GM12878 (cell line): ENCODE results near the gene S100A14. TPM values are rescaled to one million over a fixed set of nuclear protein-coding genes. Genes with fewer than 3 reads are reported as not detected.
A peak's percentile ranks its signal among the peaks of the same experiment; 100 is the strongest.

Experiments
- ATF7 ChIP-seq: fragments of 450-650 bp; IDR thresholded peaks from 2 replicates; pipeline ENCODE4 v1.6.1; 2016; ENCODE audit warnings: low read depth, mild to moderate bottlenecking
- BHLHE40 ChIP-seq, 2 experiments: fragments of 450-650 bp in 1 of 2; IDR thresholded peaks; 2 replicates each; pipeline ENCODE4 v1.6.1; 2011 to 2017; ENCODE audit warnings: low read depth in 2 of 2, borderline replicate concordance in 1 of 2, improper control_type of control experiment in 1 of 2, low read length in 1 of 2, mild to moderate bottlenecking in 1 of 2
- CREM ChIP-seq: IDR thresholded peaks from 2 replicates; pipeline ENCODE4 v1.6.1; 2014; ENCODE audit warnings: antibody characterized with exemption, low read depth
- ESRRA ChIP-seq: IDR thresholded peaks from 2 replicates; pipeline ENCODE4 v1.6.1; 2012; ENCODE audit warnings: mild to moderate bottlenecking, low read length, improper control_type of control experiment
- FOS ChIP-seq: IDR thresholded peaks from 3 replicates; pipeline ENCODE4 v1.6.1; 2011; ENCODE audit warnings: borderline replicate concordance; ENCODE audit not compliant: insufficient read length; ENCODE audit errors: extremely low read depth
- MTA2 ChIP-seq: fragments of 450-650 bp; IDR thresholded peaks from 2 replicates; pipeline ENCODE4 v1.6.1; 2016; ENCODE audit warnings: low read depth, mild to moderate bottlenecking, moderate library complexity
- NFIC ChIP-seq: IDR thresholded peaks from 2 replicates; pipeline ENCODE4 v1.6.1; 2012; ENCODE audit warnings: low read depth, mild to moderate bottlenecking, inconsistent platforms, low read length, moderate library complexity
- NFYB ChIP-seq: IDR thresholded peaks from 2 replicates; pipeline ENCODE4 v1.6.1; 2011; ENCODE audit warnings: low read depth, mild to moderate bottlenecking, low read length, improper control_type of control experiment, moderate library complexity; ENCODE audit not compliant: insufficient read depth
- RB1 ChIP-seq: fragments of 450-650 bp; formaldehyde crosslinking; IDR thresholded peaks from 2 replicates; pipeline ENCODE4 v1.6.1; 2017; ENCODE audit warnings: mild to moderate bottlenecking, borderline replicate concordance
- RBBP5 ChIP-seq: fragments of 200-600 bp; sonication (generic); conservative IDR thresholded peaks from 2 replicates; pipeline ENCODE4 v1.6.1; 2016
- RCOR1 ChIP-seq: conservative IDR thresholded peaks from 2 replicates; pipeline ENCODE4 v1.6.1; 2012; ENCODE audit warnings: low read depth, low read length, improper control_type of control experiment
- SMARCA5 ChIP-seq: fragments of 450-650 bp; IDR thresholded peaks from 2 replicates; pipeline ENCODE4 v1.6.1; 2017; ENCODE audit warnings: mild to moderate bottlenecking
- TARDBP ChIP-seq: IDR thresholded peaks from 2 replicates; pipeline ENCODE4 v1.6.1; 2016; ENCODE audit warnings: borderline replicate concordance
- polyA plus RNA-seq, 11 experiments: library from polyadenylated mRNA; depleted of rRNA in 4 of 11; unstranded in 6 of 11; stranded (reverse) in 5 of 11; fragments of >200 nt; fragmentation: Nextera tagmentation in 4 of 11; fragmentation: Illumina TruSeq in 1 of 11; extraction: Ambion mirVana in 4 of 11; extraction: Trizol in 1 of 11; gene quantifications; 1 replicate in 1 of 11; 2 replicates in 10 of 11; pipeline versions ENCODE4 v1.2.1 to v1.2.3, GENCODE V29; 2011 to 2016; ENCODE audit warnings: inconsistent platforms in 2 of 11, missing spikeins in 2 of 11, low read depth in 1 of 11
- total RNA-seq, 4 experiments: library from RNA; depleted of rRNA in 3 of 4; stranded (reverse); fragments of >200 nt in 3 of 4; fragmentation: Illumina TruSeq in 1 of 4; extraction: Trizol in 1 of 4; gene quantifications; 2 replicates each; pipeline versions ENCODE4 v1.2.1 to v1.2.3, GENCODE V29; 2013 to 2021
- TF ChIP-seq, protein P1 (sequence below): fragments of 450-650 bp; IDR thresholded peaks from 2 replicates; pipeline ENCODE4 v1.6.1; 2016; ENCODE audit warnings: mild to moderate bottlenecking
- TF ChIP-seq, protein P2 (sequence below): IDR thresholded peaks from 2 replicates; pipeline ENCODE4 v1.6.1; 2011; ENCODE audit warnings: mild to moderate bottlenecking, low read depth, low read length, moderate library complexity; ENCODE audit not compliant: insufficient replicate concordance
- TF ChIP-seq, protein P3 (sequence below): fragments of 450-650 bp; conservative IDR thresholded peaks from 2 replicates; pipeline ENCODE4 v1.6.1; 2017; ENCODE audit warnings: mild to moderate bottlenecking, moderate library complexity
- TF ChIP-seq, protein P4 (sequence below): fragments of 150-350 bp; IDR thresholded peaks from 2 replicates; pipeline ENCODE4 v1.6.1; 2016; ENCODE audit warnings: low read depth, low read length
- TF ChIP-seq, protein P5 (sequence below): IDR thresholded peaks from 2 replicates; pipeline ENCODE4 v1.6.1; 2012; ENCODE audit warnings: mild to moderate bottlenecking, low read depth, low read length

The S100A14 gene
- total and polyA plus RNA-seq, 10 of the 15 experiments (the other 5 are each of a cell fraction or from before 2014, with no cell fraction given), result 0.20 to 0.77 (median 0.45) TPM; not detected in 4

DNA sequence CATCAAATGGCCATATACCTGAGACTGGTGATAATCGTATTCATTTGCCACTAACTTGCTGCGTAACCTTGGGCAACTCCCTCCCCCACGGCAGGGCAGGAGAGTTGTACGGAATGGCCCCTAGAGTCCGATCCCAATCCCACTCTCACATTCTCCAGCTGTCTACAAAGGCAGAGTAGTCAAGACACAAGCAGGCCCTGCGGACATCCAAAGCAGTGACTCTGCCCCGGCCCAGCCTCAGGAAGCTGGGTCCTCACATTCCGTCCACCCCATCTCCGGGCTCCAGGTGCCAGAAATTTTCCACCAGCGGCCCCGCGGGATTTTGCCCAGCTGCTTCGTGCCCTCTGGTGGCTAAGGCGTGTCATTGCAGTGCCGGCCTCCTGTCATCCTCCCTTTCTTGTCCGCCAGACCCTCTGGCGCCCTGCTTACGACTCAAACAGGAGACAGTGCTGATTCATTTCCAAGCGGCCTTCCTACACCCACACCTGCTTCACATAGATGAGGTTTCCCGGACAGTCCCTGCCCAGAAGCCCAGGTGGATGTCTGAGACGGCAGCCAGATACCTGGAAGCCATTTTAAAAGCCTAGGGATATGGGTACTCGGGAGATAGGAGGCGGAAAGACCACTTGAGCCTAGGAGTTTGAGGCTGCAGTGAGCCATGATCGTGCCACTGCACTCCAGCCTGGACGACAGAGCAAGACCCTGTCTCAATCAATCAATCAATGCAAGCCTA lies 47.6 kb downstream of the S100A14 start (continued):
- TF ChIP-seq, protein P1, sequence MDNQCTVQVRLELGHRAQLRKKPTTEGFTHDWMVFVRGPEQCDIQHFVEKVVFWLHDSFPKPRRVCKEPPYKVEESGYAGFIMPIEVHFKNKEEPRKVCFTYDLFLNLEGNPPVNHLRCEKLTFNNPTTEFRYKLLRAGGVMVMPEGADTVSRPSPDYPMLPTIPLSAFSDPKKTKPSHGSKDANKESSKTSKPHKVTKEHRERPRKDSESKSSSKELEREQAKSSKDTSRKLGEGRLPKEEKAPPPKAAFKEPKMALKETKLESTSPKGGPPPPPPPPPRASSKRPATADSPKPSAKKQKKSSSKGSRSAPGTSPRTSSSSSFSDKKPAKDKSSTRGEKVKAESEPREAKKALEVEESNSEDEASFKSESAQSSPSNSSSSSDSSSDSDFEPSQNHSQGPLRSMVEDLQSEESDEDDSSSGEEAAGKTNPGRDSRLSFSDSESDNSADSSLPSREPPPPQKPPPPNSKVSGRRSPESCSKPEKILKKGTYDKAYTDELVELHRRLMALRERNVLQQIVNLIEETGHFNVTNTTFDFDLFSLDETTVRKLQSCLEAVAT, result no peak
- no peak for TF ChIP-seq RBBP5
- TF ChIP-seq NFYB, result no peak
- no peak for TF ChIP-seq RCOR1
- no peak for TF ChIP-seq MTA2
- 0 out of 4 replicates have a peak, but pooled peaks of 1 of the 2 experiments have one; percentile 17 for TF ChIP-seq BHLHE40 (IDR thresholded peaks at IDR 0.05; ENCODE audit: borderline replicate concordance in 1 of 2, low read depth in 2 of 2, low read length in 1 of 2)
- peak; percentile 51; the same call in 1 of the 2 replicates for TF ChIP-seq CREM
- peak; percentile 51; the same call in 1 of the 2 replicates for TF ChIP-seq RB1
- TF ChIP-seq TARDBP, result no peak
- TF ChIP-seq, protein P2, sequence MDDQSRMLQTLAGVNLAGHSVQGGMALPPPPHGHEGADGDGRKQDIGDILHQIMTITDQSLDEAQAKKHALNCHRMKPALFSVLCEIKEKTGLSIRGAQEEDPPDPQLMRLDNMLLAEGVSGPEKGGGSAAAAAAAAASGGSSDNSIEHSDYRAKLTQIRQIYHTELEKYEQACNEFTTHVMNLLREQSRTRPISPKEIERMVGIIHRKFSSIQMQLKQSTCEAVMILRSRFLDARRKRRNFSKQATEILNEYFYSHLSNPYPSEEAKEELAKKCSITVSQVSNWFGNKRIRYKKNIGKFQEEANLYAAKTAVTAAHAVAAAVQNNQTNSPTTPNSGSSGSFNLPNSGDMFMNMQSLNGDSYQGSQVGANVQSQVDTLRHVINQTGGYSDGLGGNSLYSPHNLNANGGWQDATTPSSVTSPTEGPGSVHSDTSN, result no peak
- TF ChIP-seq, protein P3, sequence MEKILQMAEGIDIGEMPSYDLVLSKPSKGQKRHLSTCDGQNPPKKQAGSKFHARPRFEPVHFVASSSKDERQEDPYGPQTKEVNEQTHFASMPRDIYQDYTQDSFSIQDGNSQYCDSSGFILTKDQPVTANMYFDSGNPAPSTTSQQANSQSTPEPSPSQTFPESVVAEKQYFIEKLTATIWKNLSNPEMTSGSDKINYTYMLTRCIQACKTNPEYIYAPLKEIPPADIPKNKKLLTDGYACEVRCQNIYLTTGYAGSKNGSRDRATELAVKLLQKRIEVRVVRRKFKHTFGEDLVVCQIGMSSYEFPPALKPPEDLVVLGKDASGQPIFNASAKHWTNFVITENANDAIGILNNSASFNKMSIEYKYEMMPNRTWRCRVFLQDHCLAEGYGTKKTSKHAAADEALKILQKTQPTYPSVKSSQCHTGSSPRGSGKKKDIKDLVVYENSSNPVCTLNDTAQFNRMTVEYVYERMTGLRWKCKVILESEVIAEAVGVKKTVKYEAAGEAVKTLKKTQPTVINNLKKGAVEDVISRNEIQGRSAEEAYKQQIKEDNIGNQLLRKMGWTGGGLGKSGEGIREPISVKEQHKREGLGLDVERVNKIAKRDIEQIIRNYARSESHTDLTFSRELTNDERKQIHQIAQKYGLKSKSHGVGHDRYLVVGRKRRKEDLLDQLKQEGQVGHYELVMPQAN, result 0 out of 2 replicates have a peak, but pooled peaks have one; percentile 19
- TF ChIP-seq, protein P4, sequence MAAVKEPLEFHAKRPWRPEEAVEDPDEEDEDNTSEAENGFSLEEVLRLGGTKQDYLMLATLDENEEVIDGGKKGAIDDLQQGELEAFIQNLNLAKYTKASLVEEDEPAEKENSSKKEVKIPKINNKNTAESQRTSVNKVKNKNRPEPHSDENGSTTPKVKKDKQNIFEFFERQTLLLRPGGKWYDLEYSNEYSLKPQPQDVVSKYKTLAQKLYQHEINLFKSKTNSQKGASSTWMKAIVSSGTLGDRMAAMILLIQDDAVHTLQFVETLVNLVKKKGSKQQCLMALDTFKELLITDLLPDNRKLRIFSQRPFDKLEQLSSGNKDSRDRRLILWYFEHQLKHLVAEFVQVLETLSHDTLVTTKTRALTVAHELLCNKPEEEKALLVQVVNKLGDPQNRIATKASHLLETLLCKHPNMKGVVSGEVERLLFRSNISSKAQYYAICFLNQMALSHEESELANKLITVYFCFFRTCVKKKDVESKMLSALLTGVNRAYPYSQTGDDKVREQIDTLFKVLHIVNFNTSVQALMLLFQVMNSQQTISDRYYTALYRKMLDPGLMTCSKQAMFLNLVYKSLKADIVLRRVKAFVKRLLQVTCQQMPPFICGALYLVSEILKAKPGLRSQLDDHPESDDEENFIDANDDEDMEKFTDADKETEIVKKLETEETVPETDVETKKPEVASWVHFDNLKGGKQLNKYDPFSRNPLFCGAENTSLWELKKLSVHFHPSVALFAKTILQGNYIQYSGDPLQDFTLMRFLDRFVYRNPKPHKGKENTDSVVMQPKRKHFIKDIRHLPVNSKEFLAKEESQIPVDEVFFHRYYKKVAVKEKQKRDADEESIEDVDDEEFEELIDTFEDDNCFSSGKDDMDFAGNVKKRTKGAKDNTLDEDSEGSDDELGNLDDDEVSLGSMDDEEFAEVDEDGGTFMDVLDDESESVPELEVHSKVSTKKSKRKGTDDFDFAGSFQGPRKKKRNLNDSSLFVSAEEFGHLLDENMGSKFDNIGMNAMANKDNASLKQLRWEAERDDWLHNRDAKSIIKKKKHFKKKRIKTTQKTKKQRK, result no peak
- no peak for TF ChIP-seq ATF7
- no peak; the same call in 1 of the 2 replicates for TF ChIP-seq SMARCA5
- TF ChIP-seq NFIC, result no peak
- TF ChIP-seq, protein P5, sequence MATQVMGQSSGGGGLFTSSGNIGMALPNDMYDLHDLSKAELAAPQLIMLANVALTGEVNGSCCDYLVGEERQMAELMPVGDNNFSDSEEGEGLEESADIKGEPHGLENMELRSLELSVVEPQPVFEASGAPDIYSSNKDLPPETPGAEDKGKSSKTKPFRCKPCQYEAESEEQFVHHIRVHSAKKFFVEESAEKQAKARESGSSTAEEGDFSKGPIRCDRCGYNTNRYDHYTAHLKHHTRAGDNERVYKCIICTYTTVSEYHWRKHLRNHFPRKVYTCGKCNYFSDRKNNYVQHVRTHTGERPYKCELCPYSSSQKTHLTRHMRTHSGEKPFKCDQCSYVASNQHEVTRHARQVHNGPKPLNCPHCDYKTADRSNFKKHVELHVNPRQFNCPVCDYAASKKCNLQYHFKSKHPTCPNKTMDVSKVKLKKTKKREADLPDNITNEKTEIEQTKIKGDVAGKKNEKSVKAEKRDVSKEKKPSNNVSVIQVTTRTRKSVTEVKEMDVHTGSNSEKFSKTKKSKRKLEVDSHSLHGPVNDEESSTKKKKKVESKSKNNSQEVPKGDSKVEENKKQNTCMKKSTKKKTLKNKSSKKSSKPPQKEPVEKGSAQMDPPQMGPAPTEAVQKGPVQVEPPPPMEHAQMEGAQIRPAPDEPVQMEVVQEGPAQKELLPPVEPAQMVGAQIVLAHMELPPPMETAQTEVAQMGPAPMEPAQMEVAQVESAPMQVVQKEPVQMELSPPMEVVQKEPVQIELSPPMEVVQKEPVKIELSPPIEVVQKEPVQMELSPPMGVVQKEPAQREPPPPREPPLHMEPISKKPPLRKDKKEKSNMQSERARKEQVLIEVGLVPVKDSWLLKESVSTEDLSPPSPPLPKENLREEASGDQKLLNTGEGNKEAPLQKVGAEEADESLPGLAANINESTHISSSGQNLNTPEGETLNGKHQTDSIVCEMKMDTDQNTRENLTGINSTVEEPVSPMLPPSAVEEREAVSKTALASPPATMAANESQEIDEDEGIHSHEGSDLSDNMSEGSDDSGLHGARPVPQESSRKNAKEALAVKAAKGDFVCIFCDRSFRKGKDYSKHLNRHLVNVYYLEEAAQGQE, result no peak
- no peak for TF ChIP-seq FOS
- TF ChIP-seq ESRRA, result no peak
